HG03520 (cell line): ENCODE data around the gene LMX1A.

Source experiments
- ATAC-seq: cut with Tn5 transposase; IDR thresholded peaks from one replicate; pipeline ENCODE4 v1.9.1; 2021; ENCODE audit warnings: mild to moderate bottlenecking, moderate library complexity; ENCODE audit not compliant: unreplicated experiment

The LMX1A gene

DNA sequence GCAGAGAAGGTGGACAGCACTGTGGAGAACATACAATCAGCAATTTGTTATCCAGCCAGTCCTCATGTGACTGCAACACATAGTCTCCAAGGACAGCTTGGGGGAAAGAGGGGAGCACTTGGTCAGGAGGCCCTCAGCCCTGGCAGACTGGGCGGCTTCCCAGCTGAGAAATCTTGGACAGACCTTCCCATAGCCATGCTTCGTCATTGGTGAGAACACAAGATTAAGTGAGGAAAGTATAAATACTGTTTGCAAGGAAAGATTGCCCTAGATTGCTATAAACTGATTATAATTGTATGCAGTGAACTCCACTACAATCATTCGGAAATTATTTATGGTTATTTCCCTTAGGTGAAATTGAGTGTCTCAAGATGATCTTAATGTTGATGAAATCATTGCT is 131.5 kb downstream of the LMX1A start:
- no peak for ATAC-seq

DNA sequence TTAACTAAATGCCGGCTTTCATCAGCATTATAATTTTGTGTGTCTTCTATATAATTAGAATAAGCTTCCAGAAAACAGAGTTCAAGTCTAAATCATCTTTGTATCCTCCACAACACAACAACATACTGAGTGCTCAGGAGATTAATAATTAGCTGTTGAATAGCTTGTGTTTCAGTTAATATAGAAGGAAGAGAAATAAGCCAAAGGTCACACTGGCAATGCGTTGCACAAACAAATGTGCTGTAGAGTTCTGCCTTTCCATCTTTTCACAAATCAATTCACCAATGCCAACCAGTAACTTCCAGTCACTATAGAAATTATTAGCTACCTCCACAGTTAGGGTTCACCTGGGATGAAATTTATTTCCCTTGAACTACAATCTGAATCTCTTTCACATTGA is 132.0 kb downstream of the LMX1A start:
- ATAC-seq = no peak

DNA sequence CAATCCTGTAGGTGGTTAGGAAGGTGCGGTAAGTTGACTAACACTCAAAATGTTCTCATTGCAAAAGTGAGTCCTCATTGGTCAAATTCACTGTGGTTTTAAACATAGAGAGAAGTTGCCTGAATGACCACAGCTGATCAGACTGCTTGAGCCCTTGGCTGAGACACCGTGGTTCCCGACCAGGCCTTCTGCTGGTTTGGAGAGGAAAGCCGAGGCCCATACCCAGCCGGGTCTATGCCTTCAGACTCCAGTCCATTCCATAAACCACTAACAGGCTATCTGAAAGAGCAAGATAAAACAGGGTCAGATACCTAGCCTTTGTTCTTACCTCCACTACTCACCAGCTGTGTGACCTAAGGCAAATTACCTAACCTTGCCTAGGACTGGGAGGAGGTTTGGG is 133.9 kb downstream of the LMX1A start:
- ATAC-seq = no peak

DNA sequence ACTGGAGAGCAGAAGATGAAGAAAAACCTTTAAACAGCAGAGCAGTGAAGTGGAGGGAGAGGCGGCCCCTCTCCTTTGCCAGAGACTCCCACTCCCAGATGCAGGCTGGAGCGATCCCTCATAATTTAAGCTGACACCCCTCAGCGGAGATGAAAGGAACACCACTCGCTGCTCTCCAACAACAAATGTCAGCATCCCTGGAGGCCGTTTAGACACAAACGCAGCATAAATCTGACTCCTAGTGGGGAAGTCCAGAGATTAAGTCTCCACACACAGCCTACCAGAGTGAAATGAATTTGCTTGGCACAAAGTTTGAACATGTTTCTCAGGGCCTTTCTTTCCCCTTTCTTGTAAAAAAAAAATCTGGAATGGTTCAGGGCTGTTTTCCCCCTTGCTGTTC is 137.8 kb downstream of the LMX1A start:
- ATAC-seq = no peak

DNA sequence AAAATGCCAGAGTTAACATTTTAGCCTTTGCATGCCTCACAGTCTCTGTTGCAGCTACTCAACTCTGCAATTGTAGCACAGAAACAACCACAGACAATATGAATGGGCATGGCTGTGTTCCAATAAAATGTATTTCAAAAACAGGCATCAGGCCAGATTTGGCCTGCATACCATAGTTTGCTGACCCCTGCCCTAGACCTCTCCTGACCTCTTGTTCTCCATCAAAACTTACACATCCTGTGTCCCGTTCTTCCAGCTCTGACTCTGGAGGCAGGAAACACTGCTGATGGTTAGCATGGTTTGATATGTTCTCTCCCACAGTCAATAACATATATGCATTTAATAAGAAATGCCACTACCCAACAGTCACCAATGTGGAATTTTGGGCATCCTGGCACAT is 138.6 kb downstream of the LMX1A start:
- ATAC-seq = no peak

DNA sequence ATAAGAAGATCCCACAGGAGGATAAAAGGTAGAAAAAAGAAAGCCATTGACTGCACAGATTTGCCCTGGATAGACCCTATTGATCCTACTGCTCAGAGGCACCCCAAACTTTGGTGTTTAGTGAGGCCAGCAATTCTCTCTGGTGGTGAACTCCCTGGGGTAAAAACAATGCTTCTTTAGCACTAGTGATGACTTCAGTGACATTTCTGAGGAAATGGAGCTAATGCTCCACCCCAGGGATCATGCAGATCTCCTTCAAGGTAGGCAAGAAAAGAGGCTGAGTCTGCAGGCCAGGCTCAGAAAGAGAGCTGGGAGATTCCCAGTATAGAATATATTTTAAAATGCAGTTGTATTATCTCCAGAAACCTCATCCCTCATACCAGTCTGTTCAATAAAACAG is 140.3 kb downstream of the LMX1A start:
- ATAC-seq = no peak

DNA sequence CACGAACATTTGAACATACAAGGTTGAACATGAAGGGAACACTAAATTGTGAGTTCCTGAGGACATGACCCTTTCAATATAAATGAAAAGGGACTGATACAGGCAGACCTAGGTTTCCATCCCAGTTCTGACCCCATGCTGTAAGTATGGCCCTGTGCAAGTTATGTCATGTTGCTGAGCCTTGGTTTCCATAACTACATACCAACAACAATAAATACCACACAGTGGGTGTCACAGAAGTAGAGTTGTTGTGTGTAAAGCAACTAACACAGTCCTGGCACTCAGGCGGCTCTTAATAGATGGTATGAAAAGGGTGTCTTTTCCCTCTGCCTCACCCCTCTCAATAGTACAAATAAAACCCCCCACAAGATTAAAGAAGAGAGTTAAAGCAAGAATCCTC is 140.8 kb downstream of the LMX1A start:
- no peak for ATAC-seq

DNA sequence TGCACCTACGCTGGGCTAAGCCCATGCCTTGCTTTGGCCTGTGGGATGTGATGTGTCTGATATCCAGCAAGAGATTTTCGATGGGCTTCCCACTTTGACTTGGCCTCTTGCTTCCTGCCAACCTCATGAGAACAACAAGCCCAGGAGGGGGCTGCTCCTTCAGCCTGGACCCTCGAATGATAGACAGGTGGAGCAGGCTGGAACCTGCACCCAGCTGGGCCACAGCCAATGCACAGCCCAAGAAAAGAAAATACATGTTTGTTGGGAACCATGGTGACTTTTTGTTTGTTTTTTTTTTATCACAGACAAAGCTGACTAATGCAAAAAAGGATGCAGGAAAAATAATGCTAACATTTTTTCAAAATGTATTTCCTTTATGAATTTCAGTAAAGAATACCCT is 144.3 kb downstream of the LMX1A start:
- ATAC-seq = no peak

DNA sequence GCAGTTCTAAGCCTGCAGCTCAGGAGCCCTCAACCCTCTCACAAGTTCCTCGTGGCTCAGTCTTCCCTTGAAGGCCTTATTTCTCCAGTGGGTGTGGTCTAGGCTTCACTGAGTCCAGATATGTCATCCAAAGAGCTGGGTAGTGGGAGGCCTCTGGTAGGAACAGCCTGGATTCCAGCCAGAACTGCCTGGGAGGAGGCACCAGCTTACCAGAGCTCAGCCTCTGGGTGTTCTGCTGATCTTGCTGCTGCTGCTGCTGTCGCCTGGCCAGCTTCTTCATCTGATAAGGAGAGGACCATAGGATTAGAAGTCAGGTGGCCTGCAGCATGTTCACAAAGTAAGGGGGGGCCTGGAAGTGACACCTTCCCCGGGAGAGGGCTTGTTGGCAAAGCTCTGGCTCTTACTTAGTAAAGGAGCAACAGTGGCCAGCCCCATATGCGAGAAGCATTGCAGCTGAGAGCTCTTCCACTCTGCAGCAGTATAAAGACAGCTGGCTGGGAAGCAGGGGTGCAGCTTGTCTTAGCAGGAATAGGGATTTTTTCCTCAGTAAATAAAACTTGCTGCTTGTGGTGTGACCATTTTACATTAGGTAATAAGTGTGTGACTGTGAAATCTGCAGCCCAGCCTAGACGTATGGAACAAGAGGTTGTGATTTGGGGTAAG is 148.5 kb downstream of the LMX1A start:
- ATAC-seq = no peak

DNA sequence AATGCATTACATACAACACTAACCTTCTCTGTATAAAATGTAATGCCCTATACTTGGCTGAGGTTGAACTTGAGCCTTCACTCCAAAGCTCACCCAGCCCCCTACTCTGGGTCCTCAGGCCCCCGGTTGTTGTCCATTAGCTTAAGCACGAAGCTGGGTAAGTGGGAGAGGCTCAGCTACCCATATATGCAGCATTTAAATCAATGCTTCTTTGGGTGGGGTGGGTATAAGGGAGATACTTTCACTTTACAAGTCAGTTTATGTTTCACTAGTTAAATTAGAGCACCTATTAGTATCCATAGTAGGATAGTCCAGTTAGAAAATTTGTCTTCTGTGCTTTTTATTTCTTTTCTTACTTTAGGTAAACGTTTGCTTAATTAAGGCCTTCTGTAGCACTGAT is 151.4 kb downstream of the LMX1A start:
- no peak for ATAC-seq

DNA sequence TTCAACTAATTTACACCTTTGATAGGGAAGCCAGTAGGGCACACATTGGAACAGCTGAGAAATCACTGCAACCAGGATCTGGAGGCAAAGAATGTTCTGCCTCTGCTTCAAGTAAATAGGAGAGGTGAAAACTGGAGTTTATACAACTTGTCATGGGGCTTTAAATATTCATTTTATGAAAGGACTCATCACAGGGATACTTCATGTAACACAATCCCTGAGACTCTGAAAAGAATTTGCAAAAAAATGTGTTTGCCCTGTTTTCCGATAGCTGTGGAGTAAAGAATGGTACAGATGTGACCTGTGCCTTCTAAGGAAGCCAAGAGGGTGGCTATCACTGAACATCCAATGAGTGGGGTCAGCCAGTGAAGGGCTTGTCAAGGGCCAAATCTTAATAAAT is 152.0 kb downstream of the LMX1A start:
- no peak for ATAC-seq

DNA sequence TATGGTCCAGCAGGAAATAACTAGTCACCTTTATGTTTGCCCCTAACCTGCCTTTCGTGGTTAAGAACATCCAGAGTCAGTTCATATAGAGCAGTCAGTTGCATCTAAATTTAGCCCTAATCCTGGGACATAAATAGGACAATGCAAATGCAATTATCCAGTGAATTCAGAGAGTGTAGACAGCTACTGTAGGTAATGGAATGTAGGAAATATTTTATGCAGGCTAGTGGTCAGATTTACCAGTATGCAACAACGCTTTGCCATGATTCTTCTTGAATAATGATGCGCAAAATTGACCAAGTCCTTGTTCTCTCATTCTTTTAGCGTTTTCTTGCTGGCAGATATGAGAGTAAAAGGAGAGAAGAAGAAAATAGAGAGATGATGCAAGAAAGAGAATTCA is 165.4 kb downstream of the LMX1A start:
- no peak for ATAC-seq

DNA sequence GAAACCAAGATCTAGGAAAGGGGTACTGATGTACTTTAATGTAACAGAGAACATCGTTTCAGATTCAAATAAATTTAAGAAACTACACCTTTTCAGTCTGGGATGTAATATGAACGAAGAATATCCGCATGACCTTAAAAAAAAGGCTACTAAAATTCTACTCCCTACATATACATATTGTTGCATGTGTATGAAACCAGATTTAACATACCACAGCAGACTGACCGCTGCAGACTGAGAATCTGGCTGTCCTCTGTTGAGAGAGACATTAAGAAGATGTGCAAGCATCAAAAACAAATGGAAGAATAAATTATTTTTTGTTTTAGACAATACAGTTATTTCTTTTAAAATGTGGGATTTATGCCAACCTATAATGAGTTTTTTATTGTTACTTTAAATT is 166.6 kb downstream of the LMX1A start:
- no peak for ATAC-seq

DNA sequence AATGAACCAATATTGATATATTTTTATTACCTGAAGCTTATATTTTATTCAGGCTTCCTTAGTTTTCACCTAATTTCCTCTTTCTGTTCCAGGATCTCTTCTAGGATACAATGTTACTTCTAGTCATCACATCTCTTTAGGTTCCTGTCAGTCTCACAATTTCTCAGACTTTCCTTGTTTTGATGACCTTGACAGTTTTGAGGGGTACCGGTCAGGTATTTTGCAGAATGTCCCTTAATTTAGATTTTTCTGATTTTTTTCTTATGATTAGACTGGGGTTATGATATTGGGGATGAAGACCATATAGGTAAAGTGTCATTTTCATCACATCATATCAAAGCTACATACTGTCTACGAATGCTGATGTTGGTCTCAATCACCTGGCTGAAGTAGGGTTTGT is 167.5 kb downstream of the LMX1A start:
- no peak for ATAC-seq

DNA sequence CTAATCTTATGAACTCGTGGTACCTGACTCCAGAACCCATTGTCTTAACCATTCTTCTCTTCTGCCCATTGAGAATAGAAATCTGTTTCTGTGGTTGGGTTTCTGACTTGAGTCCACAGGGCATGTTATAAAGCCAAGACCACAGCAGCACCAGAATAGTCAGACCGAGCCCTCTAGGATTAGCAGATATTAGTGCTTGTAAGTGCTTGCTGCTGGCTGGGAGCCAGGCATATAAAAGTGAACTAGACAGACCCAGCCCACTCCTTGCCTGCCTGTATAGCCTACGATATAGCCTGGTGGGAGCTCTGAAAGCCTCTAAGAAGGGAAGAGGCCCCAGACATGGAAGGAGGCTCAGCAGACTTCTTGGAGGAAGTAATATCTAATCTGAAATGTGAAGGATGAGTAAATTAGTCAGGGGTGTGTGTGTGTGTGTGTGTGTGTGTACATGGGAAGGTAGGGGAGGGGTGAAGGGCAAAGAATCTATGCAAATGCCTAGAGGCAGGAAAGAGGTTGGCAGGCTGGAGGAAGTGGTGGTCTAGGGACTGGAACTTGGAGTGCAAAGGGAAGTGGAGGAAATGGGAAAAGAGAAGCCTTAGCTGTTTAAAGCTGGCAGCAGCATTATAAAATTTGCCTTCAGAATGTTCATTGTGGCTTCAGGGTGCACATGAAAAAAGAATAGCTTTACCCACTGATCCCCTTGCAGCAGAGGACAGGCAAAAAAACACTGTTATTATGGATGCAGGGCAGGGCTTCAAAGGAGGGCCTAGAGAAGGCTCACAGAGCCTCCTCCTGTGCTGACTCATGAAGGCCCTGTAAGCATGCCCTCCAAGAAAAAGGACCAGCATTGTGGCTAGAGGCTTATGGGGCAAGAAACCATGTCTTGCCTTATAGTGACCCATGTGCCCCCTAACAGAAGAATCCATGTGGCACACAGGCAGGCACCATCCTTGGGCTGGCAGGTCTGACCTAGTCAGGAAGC is 169.2 kb downstream of the LMX1A start:
- no peak for ATAC-seq

DNA sequence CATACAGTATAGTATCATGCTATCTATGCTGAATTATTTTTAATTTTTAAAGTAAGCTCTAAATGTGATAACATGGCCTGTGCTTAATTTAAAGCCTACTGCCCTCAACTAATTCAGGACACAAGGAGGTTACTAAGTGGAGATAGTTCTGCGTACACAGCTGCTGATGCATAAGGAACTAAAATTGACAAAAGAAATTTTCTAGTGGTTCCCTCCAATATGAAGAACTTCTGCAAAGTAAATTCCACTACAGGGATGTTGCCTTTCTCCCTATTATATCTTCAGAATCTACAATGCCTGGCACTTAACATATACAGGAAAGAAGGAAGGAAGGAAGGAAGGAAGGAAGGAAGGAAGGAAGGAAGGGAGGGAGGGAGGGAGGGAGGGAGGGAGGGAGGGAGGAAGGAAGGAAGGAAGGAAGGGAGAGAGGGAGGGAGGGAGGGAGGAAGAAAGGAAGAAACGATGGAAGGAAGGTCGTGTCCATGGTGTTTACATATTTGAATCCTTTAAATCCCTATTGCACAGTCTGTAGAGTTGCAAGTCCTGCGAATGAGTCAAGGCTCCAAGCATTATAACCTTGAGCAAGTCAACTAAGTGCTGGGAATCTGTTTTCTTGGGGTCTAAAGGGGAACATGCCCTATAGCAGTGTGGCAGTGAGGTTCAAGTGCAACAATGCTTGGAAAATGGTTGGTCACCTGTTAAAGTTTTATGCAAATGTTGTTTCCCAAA is 171.2 kb downstream of the LMX1A start:
- no peak for ATAC-seq

DNA sequence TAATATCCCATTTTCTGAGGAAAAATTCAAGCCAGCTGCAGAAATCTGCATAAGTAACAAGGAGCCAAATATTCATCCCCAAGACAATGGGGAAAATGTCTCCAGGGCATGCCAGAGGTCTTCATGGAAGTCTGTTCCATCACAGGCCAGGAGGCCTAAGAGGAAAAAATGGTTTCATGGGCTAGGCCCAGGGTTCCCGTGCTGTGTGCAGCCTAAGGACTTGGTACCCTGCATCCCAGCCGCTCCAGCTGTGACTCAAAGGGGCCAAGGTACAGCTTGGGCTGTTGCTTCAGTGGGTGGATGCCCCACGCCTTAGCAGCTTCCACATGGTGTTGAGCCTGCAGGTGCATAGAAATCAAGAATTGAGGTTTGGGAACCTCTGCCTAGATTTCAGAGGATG is 173.5 kb downstream of the LMX1A start:
- no peak for ATAC-seq

DNA sequence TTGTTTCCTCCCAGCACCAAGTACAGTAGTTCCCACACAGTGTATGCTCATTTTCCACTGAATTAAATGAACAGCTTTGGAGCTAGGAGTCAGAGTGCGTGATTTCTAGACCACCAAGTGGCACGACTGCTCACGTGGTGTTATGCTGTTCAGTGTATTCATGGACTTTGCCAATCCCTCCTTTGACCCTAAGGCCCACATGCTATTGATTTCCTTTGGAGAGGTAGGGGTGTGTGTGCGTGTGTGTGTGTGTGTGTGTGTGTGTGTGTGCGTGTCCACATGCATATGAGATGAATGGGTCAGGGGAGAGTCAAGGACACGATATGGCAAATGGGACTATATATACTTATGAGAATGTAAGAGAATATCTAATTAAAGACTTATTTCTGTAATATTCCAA is 177.2 kb downstream of the LMX1A start:
- no peak for ATAC-seq

DNA sequence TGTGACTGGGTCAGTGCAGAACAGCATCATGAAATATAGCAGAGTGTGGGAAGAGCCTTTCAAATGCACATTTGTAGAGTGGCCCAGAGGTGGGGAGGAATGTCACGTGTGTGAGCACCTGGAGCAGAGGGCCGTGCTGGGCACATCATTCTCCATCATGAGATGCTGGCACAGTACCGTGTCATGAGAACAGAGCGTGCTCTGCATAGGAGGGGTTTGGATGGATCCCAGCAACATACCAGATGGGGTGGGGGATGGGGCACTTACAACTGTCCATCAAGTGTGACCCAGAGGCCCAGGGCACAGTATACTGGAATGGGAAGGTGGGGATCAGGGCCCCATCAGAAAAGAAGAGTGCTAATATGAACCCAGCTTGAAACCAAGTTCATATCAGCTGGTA is 182.0 kb downstream of the LMX1A start:
- ATAC-seq = no peak

DNA sequence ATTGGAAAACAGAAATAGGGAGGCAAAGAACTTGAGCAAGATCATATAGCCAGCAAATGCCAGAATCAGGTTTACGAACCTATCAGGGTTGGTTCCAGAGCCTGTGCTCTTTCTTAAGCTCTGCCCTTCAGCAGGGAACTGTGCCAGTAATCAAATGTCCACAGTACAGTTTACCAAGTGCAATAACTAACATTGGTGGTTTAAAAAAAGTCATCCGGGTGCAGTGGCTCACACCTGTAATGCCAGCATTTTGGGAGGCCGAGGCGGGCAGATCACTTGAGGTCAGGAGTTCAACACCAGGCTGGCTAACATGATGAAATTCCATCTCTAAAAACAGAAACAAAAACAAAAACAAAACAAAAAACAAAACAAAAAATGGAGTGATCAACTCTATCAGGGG is 182.7 kb downstream of the LMX1A start:
- no peak for ATAC-seq

DNA sequence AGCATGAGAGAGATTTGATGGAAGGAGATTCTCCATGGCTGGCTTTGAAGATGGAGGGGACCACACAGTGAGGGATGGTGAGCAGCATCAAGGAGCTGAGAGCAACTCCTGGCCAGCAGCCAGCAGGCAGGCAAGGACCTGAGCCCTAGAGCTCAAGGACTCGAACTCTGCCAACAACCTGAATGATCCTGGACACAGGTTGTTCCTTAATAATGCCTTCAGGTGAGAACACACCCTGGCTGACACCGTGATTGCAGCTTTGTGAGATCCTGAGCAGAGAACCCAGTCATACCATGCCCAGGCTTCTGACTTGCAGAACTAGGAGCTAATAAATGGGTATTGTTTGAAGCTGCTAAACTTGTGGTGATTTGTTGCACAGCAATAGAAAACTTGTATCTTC is 183.1 kb downstream of the LMX1A start:
- no peak for ATAC-seq

DNA sequence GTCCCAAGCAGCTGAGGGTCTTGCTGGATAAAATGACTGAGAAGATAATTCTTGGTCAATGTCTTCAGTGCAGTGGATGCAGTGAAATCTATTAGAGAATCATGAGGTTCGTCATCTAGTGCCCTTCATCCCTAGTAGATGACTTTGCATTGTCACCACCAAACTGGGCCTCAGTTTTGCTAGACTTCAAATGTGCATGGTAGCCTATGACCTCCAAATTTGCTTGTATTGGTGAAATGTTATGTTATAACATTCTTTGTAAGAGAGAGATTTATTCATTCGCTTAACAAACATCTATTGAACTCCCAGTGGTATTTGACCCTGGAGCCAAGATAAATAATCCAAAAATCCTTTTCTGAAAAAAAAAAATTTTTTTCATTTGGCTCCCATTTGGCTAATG is 183.8 kb downstream of the LMX1A start:
- no peak for ATAC-seq
